ENCODE results near the gene RPS18. TPM values are rescaled to one million over a fixed set of nuclear protein-coding genes. Genes with fewer than 3 reads are reported as not detected.

The RPS18 gene
- total RNA-seq, 1 experiment from 2014 or later, result 4,062 TPM

DNA sequence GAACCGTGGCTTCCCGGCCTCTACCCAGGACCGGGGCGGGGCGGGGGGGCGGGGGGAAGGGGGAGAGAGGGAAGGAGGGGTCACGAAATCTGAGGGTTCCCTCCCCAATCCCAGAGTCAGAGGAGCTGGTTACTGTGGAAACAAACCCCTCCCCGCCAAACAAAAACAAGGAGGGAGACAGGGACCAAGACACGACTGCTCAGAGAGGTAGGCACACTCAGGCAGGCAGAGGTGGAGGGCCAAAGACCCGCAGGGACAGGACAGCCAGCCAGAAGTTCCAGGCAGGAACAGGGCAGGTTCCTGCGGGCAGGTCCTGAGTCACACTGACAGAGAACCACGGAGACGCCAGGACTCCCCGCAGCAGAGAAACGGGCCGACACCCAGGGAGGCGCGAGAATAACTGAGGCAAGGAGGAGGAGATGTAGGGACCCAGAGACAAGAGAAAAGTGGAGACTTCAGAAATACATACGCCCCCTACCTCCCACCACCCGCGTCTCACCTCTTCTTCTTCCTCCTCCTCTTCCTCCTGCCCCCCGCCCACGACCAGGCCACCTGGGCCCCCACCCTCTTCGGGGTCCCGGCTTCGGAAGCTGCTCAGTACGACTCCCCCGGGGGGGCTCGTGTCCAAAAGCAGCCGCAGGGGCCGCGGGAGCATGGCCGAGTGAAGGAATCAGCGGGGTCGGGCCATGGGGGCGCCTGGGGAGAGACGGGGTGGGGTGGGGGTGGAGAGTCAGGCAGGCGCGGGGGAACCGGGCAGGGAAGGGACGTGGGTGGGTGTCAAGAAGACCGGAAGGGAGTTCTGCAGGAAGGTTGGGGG lies 26.3 kb downstream of the RPS18 start:
- TF ChIP-seq EGR1 (IDR thresholded peaks at IDR 0.05; ENCODE audit: low read depth), result no peak
- peak; percentile 76 for TF ChIP-seq POLR2AphosphoS5 (IDR thresholded peaks at IDR 0.05; ENCODE audit: low read depth, low read length)
- peak; percentile 61 for TF ChIP-seq POLR2A (IDR thresholded peaks at IDR 0.05; ENCODE audit: borderline replicate concordance, extremely low read depth, insufficient read depth, insufficient read length)
- peak; percentile 80 for DNase-seq (ENCODE audit: low read depth, low spot score)
- CTCF ChIA-PET, result interaction anchor here (0.9 to 1.6 kb wide), 5 partner anchors 9 to 93 kb away, joined by 3 to 10 read pairs (median 5); partner anchors contain the start of genes B3GALT4, HSD17B8, PFDN6 and WDR46
- H3K27ac ChIP-seq (ENCODE audit: low read depth, low read length), result peak overlapping the region; percentile 96
- peaks cover 6 to 26% of the 10 kb centered on the region in 2 experiments; a peak in 3 of 4 replicates for H3K4me1 ChIP-seq (ENCODE audit: control insufficient read depth in 1 of 2, insufficient read depth in 2 of 2, low read length in 2 of 2)
- H3K9me3 ChIP-seq (ENCODE audit: control insufficient read depth in 1 of 2, insufficient read depth in 1 of 2, low read depth in 1 of 2, low read length in 2 of 2), result no peaks in the 10 kb centered on the region
- H2AFZ ChIP-seq (ENCODE audit: low read depth, low read length, poor library complexity, severe bottlenecking), result no peak overlapping the region
- intact Hi-C loops (cut with micrococcal nuclease), result loop anchor here (1.0 to 5.0 kb wide), 4 partner anchors 17 to 129 kb away; partner anchors contain the start of genes PHF1, RXRB, SLC39A7 and TAPBP
- peak; percentile 58 for ATAC-seq
- peaks cover 0 to 7% of the 10 kb centered on the region in 2 experiments; a peak in 1 of 4 replicates for H3K36me3 ChIP-seq (ENCODE audit: control insufficient read depth in 1 of 2, insufficient read depth in 2 of 2, low read length in 2 of 2)
- no peaks in the 10 kb centered on the region for H4K20me1 ChIP-seq (ENCODE audit: insufficient read depth)
- RAD21 ChIA-PET (ENCODE audit: low non-redundant PET in 1 of 2, low total read pairs in 2 of 2, uncharacterized antibody in 2 of 2, unreplicated experiment in 2 of 2), result no interaction called here
- H3K4me3 ChIP-seq (replicated peaks in 1 of 2; ENCODE audit: low read depth in 1 of 2, low read length in 2 of 2), result peak overlapping the region; percentile 76 to 85
- BruUV-seq (replicated peaks), result no TSS peak
- POLR2A ChIA-PET, result interaction anchor here (1.0 to 1.6 kb wide), 4 partner anchors 9 to 21 kb away, joined by 7 to 13 read pairs (median 10); partner anchors contain the start of genes B3GALT4, PFDN6, WDR46 and ZBTB22
- H3K9ac ChIP-seq (ENCODE audit: low read length), result peak overlapping the region; percentile 84
- peaks cover 21% of the 10 kb centered on the region for H3K79me2 ChIP-seq (ENCODE audit: insufficient read depth, low read length)
- no peaks in the 10 kb centered on the region for H3K9me2 ChIP-seq (ENCODE audit: insufficient read depth)
- H3K4me2 ChIP-seq (ENCODE audit: low read length), result peak overlapping the region; percentile 100
- H3K27me3 ChIP-seq (ENCODE audit: insufficient read depth, low read length), result no peaks in the 10 kb centered on the region

DNA sequence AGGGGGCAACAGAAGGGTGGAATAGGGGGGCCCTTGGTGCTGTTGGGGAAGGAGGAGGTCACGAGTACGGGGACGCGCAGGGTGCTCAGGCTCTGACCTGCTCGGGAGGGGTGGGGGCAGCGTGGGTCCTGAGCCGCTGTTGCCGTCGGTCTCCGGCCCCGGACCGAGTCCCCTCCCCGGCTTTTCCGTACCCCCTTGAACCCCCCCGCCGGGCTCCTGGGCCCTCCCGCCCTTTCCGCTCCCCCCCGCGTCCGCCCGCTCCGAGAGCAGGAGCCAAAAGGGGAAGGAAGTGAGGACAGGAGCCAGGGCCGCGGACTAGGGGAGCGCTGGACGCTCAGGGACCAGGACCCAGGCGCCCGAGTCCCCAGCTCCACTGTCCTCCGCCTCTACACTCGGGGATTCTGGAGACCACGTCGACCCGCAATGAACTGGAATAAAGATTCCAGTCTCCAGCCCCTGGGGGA lies 26.9 kb downstream of the RPS18 start, which contains the start of gene RGL2:
Gene RGL2, minus strand, starts transcription at position 170 of the 464 bp plus-strand sequence. CDS start 332 bp downstream, outside the sequence.
- H3K9me2 ChIP-seq (ENCODE audit: insufficient read depth), result no peaks in the 10 kb centered on the region
- ChIA-PET POLR2A (interaction anchor here (0.9 to 1.6 kb wide), 5 partner anchors 8 to 39 kb away, joined by 3 to 13 read pairs (median 4); partner anchors contain the start of genes B3GALT4, RPS18, VPS52 and ZBTB22), RAD21 (ENCODE audit: low non-redundant PET in 1 of 2, low total read pairs in 2 of 2, uncharacterized antibody in 2 of 2, unreplicated experiment in 2 of 2) (no interaction called here), CTCF (interaction anchor here (0.9 to 1.6 kb wide), 5 partner anchors 10 to 138 kb away, joined by 3 to 11 read pairs (median 9); partner anchors contain the start of genes B3GALT4, PFDN6, WDR46 and ZBTB22)
- intact Hi-C loops (cut with micrococcal nuclease), result loop anchor here (1.0 to 5.0 kb wide), 4 partner anchors 16 to 128 kb away; partner anchors contain the start of genes PHF1, RXRB, SLC39A7 and TAPBP
- TF ChIP-seq SRF (IDR thresholded peaks at IDR 0.05; ENCODE audit: low read depth) (no peak), EZH2phosphoT487 (IDR thresholded peaks at IDR 0.05; ENCODE audit: borderline replicate concordance) (no peak), ZFX (IDR thresholded peaks at IDR 0.05) (no peak), CBX3 (IDR thresholded peaks at IDR 0.05; ENCODE audit: low read depth) (no peak), ZNF274 (IDR thresholded peaks at IDR 0.05; ENCODE audit: low read depth, low read length) (no peak)
- TF ChIP-seq, protein P1, sequence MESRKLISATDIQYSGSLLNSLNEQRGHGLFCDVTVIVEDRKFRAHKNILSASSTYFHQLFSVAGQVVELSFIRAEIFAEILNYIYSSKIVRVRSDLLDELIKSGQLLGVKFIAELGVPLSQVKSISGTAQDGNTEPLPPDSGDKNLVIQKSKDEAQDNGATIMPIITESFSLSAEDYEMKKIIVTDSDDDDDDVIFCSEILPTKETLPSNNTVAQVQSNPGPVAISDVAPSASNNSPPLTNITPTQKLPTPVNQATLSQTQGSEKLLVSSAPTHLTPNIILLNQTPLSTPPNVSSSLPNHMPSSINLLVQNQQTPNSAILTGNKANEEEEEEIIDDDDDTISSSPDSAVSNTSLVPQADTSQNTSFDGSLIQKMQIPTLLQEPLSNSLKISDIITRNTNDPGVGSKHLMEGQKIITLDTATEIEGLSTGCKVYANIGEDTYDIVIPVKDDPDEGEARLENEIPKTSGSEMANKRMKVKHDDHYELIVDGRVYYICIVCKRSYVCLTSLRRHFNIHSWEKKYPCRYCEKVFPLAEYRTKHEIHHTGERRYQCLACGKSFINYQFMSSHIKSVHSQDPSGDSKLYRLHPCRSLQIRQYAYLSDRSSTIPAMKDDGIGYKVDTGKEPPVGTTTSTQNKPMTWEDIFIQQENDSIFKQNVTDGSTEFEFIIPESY (IDR thresholded peaks at IDR 0.05; ENCODE audit: extremely low read depth, insufficient replicate concordance, low read length), result no peak
- H4K20me1 ChIP-seq (ENCODE audit: insufficient read depth), result no peaks in the 10 kb centered on the region
- DNase-seq (ENCODE audit: low read depth, low spot score) (no peak), ATAC-seq (peak; percentile 16)
- peaks cover 6 to 26% of the 10 kb centered on the region in 2 experiments; a peak in 3 of 4 replicates for H3K4me1 ChIP-seq (ENCODE audit: control insufficient read depth in 1 of 2, insufficient read depth in 2 of 2, low read length in 2 of 2)
- peak within 1 kb of the TSS; percentile 84 for H3K9ac ChIP-seq (ENCODE audit: low read length)
- peaks cover 21% of the 10 kb centered on the region for H3K79me2 ChIP-seq (ENCODE audit: insufficient read depth, low read length)
- H3K27ac ChIP-seq (ENCODE audit: low read depth, low read length), result peak within 1 kb of the TSS; percentile 96
- peak within 1 kb of the TSS; percentile 100 for H3K4me2 ChIP-seq (ENCODE audit: low read length)
- BruUV-seq (replicated peaks), result no TSS peak
- H3K36me3 ChIP-seq (ENCODE audit: control insufficient read depth in 1 of 2, insufficient read depth in 2 of 2, low read length in 2 of 2), result peaks cover 3 to 8% of the 10 kb centered on the region in 2 experiments; a peak in 3 of 4 replicates
- no peaks in the 10 kb centered on the region for H3K27me3 ChIP-seq (ENCODE audit: insufficient read depth, low read length)
- H3K9me3 ChIP-seq (ENCODE audit: control insufficient read depth in 1 of 2, insufficient read depth in 1 of 2, low read depth in 1 of 2, low read length in 2 of 2), result no peaks in the 10 kb centered on the region
- H3K4me3 ChIP-seq (replicated peaks in 1 of 2; ENCODE audit: low read depth in 1 of 2, low read length in 2 of 2), result peak within 1 kb of the TSS; percentile 76 to 85
- no peak within 1 kb of the TSS for H2AFZ ChIP-seq (ENCODE audit: low read depth, low read length, poor library complexity, severe bottlenecking)
